ENCODE measurements around the gene HSF2BP.

GRCh38 chr21:43694437-43695079, 35.3 kb upstream of the HSF2BP start:
- TF ChIP-seq, protein P1, sequence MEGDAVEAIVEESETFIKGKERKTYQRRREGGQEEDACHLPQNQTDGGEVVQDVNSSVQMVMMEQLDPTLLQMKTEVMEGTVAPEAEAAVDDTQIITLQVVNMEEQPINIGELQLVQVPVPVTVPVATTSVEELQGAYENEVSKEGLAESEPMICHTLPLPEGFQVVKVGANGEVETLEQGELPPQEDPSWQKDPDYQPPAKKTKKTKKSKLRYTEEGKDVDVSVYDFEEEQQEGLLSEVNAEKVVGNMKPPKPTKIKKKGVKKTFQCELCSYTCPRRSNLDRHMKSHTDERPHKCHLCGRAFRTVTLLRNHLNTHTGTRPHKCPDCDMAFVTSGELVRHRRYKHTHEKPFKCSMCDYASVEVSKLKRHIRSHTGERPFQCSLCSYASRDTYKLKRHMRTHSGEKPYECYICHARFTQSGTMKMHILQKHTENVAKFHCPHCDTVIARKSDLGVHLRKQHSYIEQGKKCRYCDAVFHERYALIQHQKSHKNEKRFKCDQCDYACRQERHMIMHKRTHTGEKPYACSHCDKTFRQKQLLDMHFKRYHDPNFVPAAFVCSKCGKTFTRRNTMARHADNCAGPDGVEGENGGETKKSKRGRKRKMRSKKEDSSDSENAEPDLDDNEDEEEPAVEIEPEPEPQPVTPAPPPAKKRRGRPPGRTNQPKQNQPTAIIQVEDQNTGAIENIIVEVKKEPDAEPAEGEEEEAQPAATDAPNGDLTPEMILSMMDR (IDR thresholded peaks at IDR 0.05), result no peak
- no peak for TF ChIP-seq POLR2A (IDR thresholded peaks at IDR 0.05)
